Kidney epithelial cell (primary cell): ENCODE data around the gene ARTN. TPM values are rescaled to one million over a fixed set of nuclear protein-coding genes. Genes with fewer than 3 reads are reported as not detected.

Experiments used
- DNase-seq: peaks from one replicate; pipeline ENCODE4 v3.0.0-alpha.2; 2010; ENCODE audit warnings: low read depth
- H3K27me3 ChIP-seq: 2 replicates; pipeline ENCODE4 v1.6.0; 2011; ENCODE audit warnings: low read length; ENCODE audit not compliant: control insufficient read depth, insufficient read depth
- H3K36me3 ChIP-seq: 2 replicates; pipeline ENCODE4 v1.5.1; 2011; ENCODE audit warnings: low read length; ENCODE audit not compliant: control insufficient read depth, insufficient read depth
- H3K4me3 ChIP-seq: 2 replicates; pipeline ENCODE4 v1.5.1; 2011; ENCODE audit warnings: low read depth, mild to moderate bottlenecking, control low read depth, low read length
- CTCF ChIP-seq: IDR thresholded peaks from 2 replicates; pipeline ENCODE4 v1.5.1; 2011; ENCODE audit warnings: mild to moderate bottlenecking, moderate library complexity, low read length, control low read depth, inconsistent platforms; ENCODE audit not compliant: insufficient read depth, poor library complexity, severe bottlenecking
- total RNA-seq: library from RNA; depleted of rRNA; stranded (reverse); fragments of >200 nt; gene quantifications from 2 replicates; pipeline ENCODE4 v1.2.3, GENCODE V29; 2015

Gene ARTN
- total RNA-seq, 1 donor from 2014 or later: 4.7 TPM

GRCh38 chr1:43976890-43977289 lies 43.3 kb downstream of the ARTN start:
- Histone ChIP-seq H3K4me3 (no peak overlapping the region), H3K36me3 (peaks cover 4% of the 10 kb centered on the region), H3K27me3 (no peaks in the 10 kb centered on the region)
- no peak for DNase-seq
- TF ChIP-seq CTCF: no peak

- no peak for DNase-seq
- no peak for TF ChIP-seq CTCF
- Histone ChIP-seq H3K4me3 (no peak overlapping the region), H3K27me3 (no peaks in the 10 kb centered on the region), H3K36me3 (peaks cover 4% of the 10 kb centered on the region)
Measured at GRCh38 chr1:43977376-43978263, 44.0 kb downstream of the ARTN start.

GRCh38 chr1:43978264-43978550 lies 44.6 kb downstream of the ARTN start:
- no peak for DNase-seq
- Histone ChIP-seq H3K27me3 (no peaks in the 10 kb centered on the region), H3K4me3 (no peak overlapping the region), H3K36me3 (peaks cover 4% of the 10 kb centered on the region)
- TF ChIP-seq CTCF: no peak

GRCh38 chr1:43978551-43979260 lies 45.1 kb downstream of the ARTN start, which contains the start of gene B4GALT2:
TSS of gene B4GALT2 (plus strand) at chr1:43979210. CDS start at chr1:43981161, 1,951 bp downstream.
- DNase-seq: no peak
- H3K36me3 ChIP-seq: peaks cover 4% of the 10 kb centered on the region
- TF ChIP-seq CTCF: no peak
- H3K27me3 ChIP-seq: no peaks in the 10 kb centered on the region
- H3K4me3 ChIP-seq: peak within 1 kb of the TSS; percentile 57

GRCh38 chr1:43979261-43979527 lies 45.6 kb downstream of the ARTN start:
- Histone ChIP-seq H3K4me3 (peak overlapping the region; percentile 57), H3K36me3 (peaks cover 4% of the 10 kb centered on the region), H3K27me3 (no peaks in the 10 kb centered on the region)
- no peak for DNase-seq
- no peak for TF ChIP-seq CTCF
